AG04450 (cell line): Measurements from ENCODE around the gene ZNF587B. TPM values are rescaled to one million over a fixed set of nuclear protein-coding genes. Genes with fewer than 3 reads are reported as not detected.
A peak's percentile ranks its signal among the peaks of the same experiment; 100 is the strongest.
"Not testable (repeated sequence)": the region's sequence is repeated elsewhere in the genome, so short reads cannot be mapped to it uniquely, and the experiment has no call there.

Experiments used
- CTCF ChIA-PET: fragments of 300-600, 350-600 bp; formaldehyde crosslinking; extraction: SDS; loops from one replicate; lab custom pipeline; 2022; ENCODE audit warnings: antibody characterized with exemption, inconsistent platforms; lab: Charles Lee
- POLR2A ChIA-PET: fragments of 350-600 bp; formaldehyde crosslinking; extraction: SDS; loops from one replicate; lab custom pipeline; 2021; ENCODE audit warnings: antibody characterized with exemption, inconsistent platforms; lab: Yijun Ruan, JAX
- DNase-seq: peaks from one replicate; pipeline ENCODE4 v3.0.0-alpha.2; 2011; ENCODE audit warnings: low read depth, low spot score
- H3K27ac ChIP-seq: one replicate; pipeline ENCODE4 v1.5.1; 2012; ENCODE audit warnings: low read depth, low read length, control low read depth
- H3K27me3 ChIP-seq: one replicate; pipeline ENCODE4 v1.6.0; 2012; ENCODE audit warnings: low read length; ENCODE audit not compliant: control insufficient read depth, insufficient read depth
- H3K4me3 ChIP-seq: 2 replicates; pipeline ENCODE4 v1.5.1; 2011; ENCODE audit warnings: mild to moderate bottlenecking, low read depth, low read length, control low read depth
- H3K9me3 ChIP-seq: 2 replicates; pipeline ENCODE4 v1.5.1; 2012; ENCODE audit warnings: low read length; ENCODE audit not compliant: control insufficient read depth, insufficient read depth
- polyA plus RNA-seq: library from polyadenylated mRNA; depleted of rRNA; stranded (reverse); fragments of >200 nt; gene quantifications from 2 replicates; pipeline ENCODE4 v1.2.3, GENCODE V29; 2011; rRNA removed
- TF ChIP-seq, protein P1 (sequence below): IDR thresholded peaks from 2 replicates; pipeline ENCODE4 v1.5.1; 2011; ENCODE audit warnings: low read depth, low read length, control low read depth, inconsistent platforms

ZNF587B gene
- polyA plus RNA-seq, 1 experiment = 5.7 TPM

DNA sequence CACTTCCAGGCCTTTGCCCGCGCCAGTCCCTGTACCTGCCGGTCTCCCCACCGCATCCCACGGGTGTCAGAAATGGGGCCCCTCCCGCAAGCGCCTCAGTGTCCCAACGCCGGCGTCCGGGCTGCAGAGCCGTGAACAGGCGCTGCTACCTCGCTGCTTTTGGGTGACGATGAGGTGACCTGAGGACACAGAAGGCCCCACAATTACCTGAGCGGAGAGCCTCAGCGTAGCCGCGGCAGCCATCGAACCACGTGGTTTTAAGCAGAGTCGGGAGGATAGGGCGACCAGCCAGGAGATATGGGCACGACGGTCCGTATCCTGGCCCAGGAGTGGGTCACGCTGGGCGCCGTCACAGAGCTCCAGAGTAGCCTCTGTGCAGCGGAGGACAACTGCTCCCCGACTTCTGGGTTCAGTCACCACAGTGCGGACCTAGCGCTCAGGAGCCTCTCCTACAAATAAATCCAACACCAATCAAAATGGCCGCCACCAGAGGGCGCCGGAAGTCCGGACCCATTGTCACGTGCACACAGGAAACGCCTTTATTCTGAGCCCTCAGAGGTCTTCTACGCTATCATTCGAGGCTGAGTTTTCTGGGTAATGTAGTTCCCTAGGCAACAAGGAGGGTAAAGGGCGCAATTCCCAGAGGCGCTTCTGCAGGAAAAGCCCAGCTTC lies 58.6 kb downstream of the ZNF587B start, which contains the start of gene ZNF814:
TSS of gene ZNF814 (minus strand) at position 478 of the 672 bp plus-strand sequence. CDS start at position 243, 235 bp downstream.
- POLR2A ChIA-PET = no interaction called here
- TF ChIP-seq, protein P1, sequence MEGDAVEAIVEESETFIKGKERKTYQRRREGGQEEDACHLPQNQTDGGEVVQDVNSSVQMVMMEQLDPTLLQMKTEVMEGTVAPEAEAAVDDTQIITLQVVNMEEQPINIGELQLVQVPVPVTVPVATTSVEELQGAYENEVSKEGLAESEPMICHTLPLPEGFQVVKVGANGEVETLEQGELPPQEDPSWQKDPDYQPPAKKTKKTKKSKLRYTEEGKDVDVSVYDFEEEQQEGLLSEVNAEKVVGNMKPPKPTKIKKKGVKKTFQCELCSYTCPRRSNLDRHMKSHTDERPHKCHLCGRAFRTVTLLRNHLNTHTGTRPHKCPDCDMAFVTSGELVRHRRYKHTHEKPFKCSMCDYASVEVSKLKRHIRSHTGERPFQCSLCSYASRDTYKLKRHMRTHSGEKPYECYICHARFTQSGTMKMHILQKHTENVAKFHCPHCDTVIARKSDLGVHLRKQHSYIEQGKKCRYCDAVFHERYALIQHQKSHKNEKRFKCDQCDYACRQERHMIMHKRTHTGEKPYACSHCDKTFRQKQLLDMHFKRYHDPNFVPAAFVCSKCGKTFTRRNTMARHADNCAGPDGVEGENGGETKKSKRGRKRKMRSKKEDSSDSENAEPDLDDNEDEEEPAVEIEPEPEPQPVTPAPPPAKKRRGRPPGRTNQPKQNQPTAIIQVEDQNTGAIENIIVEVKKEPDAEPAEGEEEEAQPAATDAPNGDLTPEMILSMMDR = peak; percentile 43
- peak; percentile 47 for DNase-seq
- CTCF ChIA-PET = interaction anchor here (0.8 to 1.5 kb wide), 5 partner anchors 9 to 70 kb away, joined by 3 to 7 read pairs (median 3); no protein-coding TSS in a partner anchor
- H3K27ac ChIP-seq = peak within 1 kb of the TSS; percentile 39
- peaks cover 20% of the 10 kb centered on the region for H3K9me3 ChIP-seq
- H3K4me3 ChIP-seq = peak within 1 kb of the TSS; percentile 95
- H3K27me3 ChIP-seq = no peaks in the 10 kb centered on the region

DNA sequence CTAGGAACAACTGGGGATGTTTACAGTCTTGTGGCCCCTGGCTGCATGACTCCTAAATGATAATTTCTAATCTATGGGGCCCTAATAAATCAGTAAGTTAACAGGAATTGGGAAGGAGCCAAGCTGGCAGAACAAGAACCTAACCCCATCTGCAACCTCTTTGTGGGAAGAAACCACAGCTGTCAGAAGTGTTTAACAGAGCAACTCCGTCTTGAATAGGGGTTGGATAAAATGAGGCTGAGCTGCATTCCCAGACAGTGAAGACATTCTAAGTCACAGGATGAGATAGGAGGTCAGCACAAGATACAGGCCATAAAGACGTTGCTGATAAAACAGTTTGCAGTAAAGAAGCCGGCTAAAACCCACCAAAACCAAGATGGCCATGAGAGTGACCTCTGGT lies 60.6 kb downstream of the ZNF587B start:
- POLR2A ChIA-PET, H3K4me3 ChIP-seq, CTCF ChIA-PET, H3K27me3 ChIP-seq: not testable (repeated sequence)
- H3K9me3 ChIP-seq = peaks cover 16% of the 10 kb centered on the region
- peak overlapping the region; percentile 11 for H3K27ac ChIP-seq
- peak; percentile 11 for DNase-seq

Other genes starting within 250 kb of the ZNF587B start
- gene ZIK1, start 246.2 kb upstream of the ZNF587B start, polyA plus RNA-seq = 4.3 and 4.5 TPM in 2 replicates
- 1.3 and 1.5 TPM in 2 replicates for gene ZNF530, start 230.4 kb upstream of the ZNF587B start, polyA plus RNA-seq
- 10.7 and 10.9 TPM in 2 replicates for gene ZNF134, start 216.1 kb upstream of the ZNF587B start, polyA plus RNA-seq
- 12.0 and 14.4 TPM in 2 replicates for gene ZNF211, start 197.1 kb upstream of the ZNF587B start, polyA plus RNA-seq
- gene ZSCAN4, start 161.4 kb upstream of the ZNF587B start, polyA plus RNA-seq = not detected in 2 replicates
- 3.7 TPM in 2 replicates for gene ZNF551, start 148.3 kb upstream of the ZNF587B start, polyA plus RNA-seq
- gene ZNF154, start 121.1 kb upstream of the ZNF587B start, polyA plus RNA-seq = 7.7 and 8.1 TPM in 2 replicates
- gene ZNF671, start 102.7 kb upstream of the ZNF587B start, polyA plus RNA-seq = 7.2 and 7.8 TPM in 2 replicates
- gene ZNF776, start 83.5 kb upstream of the ZNF587B start, polyA plus RNA-seq = 9.7 and 10.5 TPM in 2 replicates
- 7.5 and 9.8 TPM in 2 replicates for gene ZNF586, start 60.6 kb upstream of the ZNF587B start, polyA plus RNA-seq
- 2.8 and 2.9 TPM in 2 replicates for gene ZNF552, start 15.4 kb upstream of the ZNF587B start, polyA plus RNA-seq
- 15.7 and 18.3 TPM in 2 replicates for gene ZNF587, start 19.6 kb downstream of the ZNF587B start, polyA plus RNA-seq
- 5.4 and 5.6 TPM in 2 replicates for gene ZNF814, start 58.7 kb downstream of the ZNF587B start, polyA plus RNA-seq
- gene ZNF417, start 86.3 kb downstream of the ZNF587B start, polyA plus RNA-seq = 6.2 and 8.4 TPM in 2 replicates
- gene ZNF418, start 105.1 kb downstream of the ZNF587B start, polyA plus RNA-seq = 2.7 and 3.1 TPM in 2 replicates
- gene ZNF256, start 117.4 kb downstream of the ZNF587B start, polyA plus RNA-seq = 3.6 and 4.6 TPM in 2 replicates
- 0.10 and 0.27 TPM in 2 replicates for gene C19orf18, start 144.2 kb downstream of the ZNF587B start, polyA plus RNA-seq
- gene ZNF606, start 172.5 kb downstream of the ZNF587B start, polyA plus RNA-seq = 4.9 TPM in 2 replicates
- gene ZSCAN1, start 203.7 kb downstream of the ZNF587B start, polyA plus RNA-seq = not detected in 2 replicates
- 6.4 and 6.6 TPM in 2 replicates for gene ZNF135, start 229.0 kb downstream of the ZNF587B start, polyA plus RNA-seq